ENCODE data around the gene ARHGEF17. TPM values are rescaled to one million over a fixed set of nuclear protein-coding genes. Genes with fewer than 3 reads are reported as not detected.

The ARHGEF17 gene
- total RNA-seq, 1 experiment from 2014 or later = 24.0 TPM

- H3K27ac ChIP-seq (ENCODE audit: low read depth, low read length, poor library complexity, severe bottlenecking) = no peak overlapping the region
- H3K9me3 ChIP-seq (ENCODE audit: low read depth, low read length, poor library complexity, severe bottlenecking) = no peaks in the 10 kb centered on the region
- TF ChIP-seq CTCF (conservative IDR thresholded peaks at IDR 0.05; ENCODE audit: low read depth, low read length) (peak; percentile 98), EZH2 (IDR thresholded peaks at IDR 0.05; ENCODE audit: borderline replicate concordance, low read depth, low read length, poor library complexity, severe bottlenecking) (no peak)
- ChIA-PET CTCF (interaction anchor here (0.6 to 1.5 kb wide), 6 partner anchors 19 to 105 kb away, joined by 3 to 5 read pairs (median 4); partner anchors contain the start of gene ARHGEF17), POLR2A (ENCODE audit: low non-redundant PET) (interaction anchor here (0.5 kb wide), 1 partner anchor 425 kb away, joined by 11 read pairs; no protein-coding TSS in a partner anchor)
- no TSS peak for BruUV-seq (replicated peaks)
- H3K4me1 ChIP-seq (ENCODE audit: insufficient read depth, low read length, poor library complexity, severe bottlenecking) = peaks cover 4% of the 10 kb centered on the region
- H3K36me3 ChIP-seq (ENCODE audit: insufficient read depth, low read length, poor library complexity, severe bottlenecking) = no peaks in the 10 kb centered on the region
- intact Hi-C loops (cut with micrococcal nuclease; ENCODE audit: unreplicated experiment) = loop anchor here (1.0 kb wide), 1 partner anchor 105 kb away; no protein-coding TSS in a partner anchor
- DNase-seq (ENCODE audit: low spot score) = peak; percentile 88
- no peaks in the 10 kb centered on the region for H3K27me3 ChIP-seq (replicated peaks; ENCODE audit: insufficient read depth, low read depth, low read length, poor library complexity)
- H3K4me3 ChIP-seq (ENCODE audit: low read depth, low read length, poor library complexity, severe bottlenecking) = no peak overlapping the region
These were observed 19.0 kb upstream of the ARHGEF17 start for GRCh38 chr11:73288873-73289707.

GRCh38 chr11:73290536-73290935, 17.5 kb upstream of the ARHGEF17 start:
- H3K27ac ChIP-seq (ENCODE audit: low read depth, low read length, poor library complexity, severe bottlenecking) = no peak overlapping the region
- no peak overlapping the region for H3K4me3 ChIP-seq (ENCODE audit: low read depth, low read length, poor library complexity, severe bottlenecking)
- ChIA-PET POLR2A (ENCODE audit: low non-redundant PET) (no interaction called here), CTCF (interaction anchor here (0.6 to 1.5 kb wide), 4 partner anchors 17 to 61 kb away, joined by 3 to 5 read pairs (median 3); partner anchors contain the start of gene ARHGEF17)
- intact Hi-C loops (cut with micrococcal nuclease; ENCODE audit: unreplicated experiment) = loop anchor here (5.0 kb wide), 1 partner anchor 563 kb away; no protein-coding TSS in a partner anchor
- DNase-seq (ENCODE audit: low spot score) = no peak
- H3K4me1 ChIP-seq (ENCODE audit: insufficient read depth, low read length, poor library complexity, severe bottlenecking) = peaks cover 4% of the 10 kb centered on the region
- TF ChIP-seq EZH2 (IDR thresholded peaks at IDR 0.05; ENCODE audit: borderline replicate concordance, low read depth, low read length, poor library complexity, severe bottlenecking) (no peak), CTCF (conservative IDR thresholded peaks at IDR 0.05; ENCODE audit: low read depth, low read length) (no peak)
- no TSS peak for BruUV-seq (replicated peaks)
- no peaks in the 10 kb centered on the region for H3K27me3 ChIP-seq (replicated peaks; ENCODE audit: insufficient read depth, low read depth, low read length, poor library complexity)
- no peaks in the 10 kb centered on the region for H3K9me3 ChIP-seq (ENCODE audit: low read depth, low read length, poor library complexity, severe bottlenecking)
- no peaks in the 10 kb centered on the region for H3K36me3 ChIP-seq (ENCODE audit: insufficient read depth, low read length, poor library complexity, severe bottlenecking)

- Histone ChIP-seq H3K36me3 (ENCODE audit: insufficient read depth, low read length, poor library complexity, severe bottlenecking) (no peaks in the 10 kb centered on the region), H3K9me3 (ENCODE audit: low read depth, low read length, poor library complexity, severe bottlenecking) (no peaks in the 10 kb centered on the region), H3K27ac (ENCODE audit: low read depth, low read length, poor library complexity, severe bottlenecking) (no peak overlapping the region), H3K4me1 (ENCODE audit: insufficient read depth, low read length, poor library complexity, severe bottlenecking) (peaks cover 4% of the 10 kb centered on the region), H3K4me3 (ENCODE audit: low read depth, low read length, poor library complexity, severe bottlenecking) (no peak overlapping the region), H3K27me3 (replicated peaks; ENCODE audit: insufficient read depth, low read depth, low read length, poor library complexity) (no peaks in the 10 kb centered on the region)
- ChIA-PET CTCF (interaction anchor here (2.0 kb wide), 1 partner anchor 44 kb away, joined by 9 read pairs; no protein-coding TSS in a partner anchor), POLR2A (ENCODE audit: low non-redundant PET) (interaction anchor here (0.6 kb wide), 1 partner anchor 45 kb away, joined by 6 read pairs; no protein-coding TSS in a partner anchor)
- intact Hi-C loops (cut with micrococcal nuclease; ENCODE audit: unreplicated experiment) = loop anchor here (5.0 kb wide), 1 partner anchor 564 kb away; no protein-coding TSS in a partner anchor
- no TSS peak for BruUV-seq (replicated peaks)
- no peak for DNase-seq (ENCODE audit: low spot score)
- TF ChIP-seq CTCF (conservative IDR thresholded peaks at IDR 0.05; ENCODE audit: low read depth, low read length) = no peak
- no peak for TF ChIP-seq EZH2 (IDR thresholded peaks at IDR 0.05; ENCODE audit: borderline replicate concordance, low read depth, low read length, poor library complexity, severe bottlenecking)
These were observed 16.9 kb upstream of the ARHGEF17 start for GRCh38 chr11:73291196-73291595.

All from A673 (cell line).